ENCODE results near the gene LONP1.

Gene LONP1

GRCh38 chr19:5667751-5668271 is 52.1 kb downstream of the LONP1 start:
- H3K4me3 ChIP-seq (ENCODE audit: low read depth, low read length), result no peak overlapping the region
- TF ChIP-seq CTCF (IDR thresholded peaks at IDR 0.05; ENCODE audit: low read depth, low read length, missing control alignments), result no peak
- no peak for DNase-seq (ENCODE audit: low read depth)

GRCh38 chr19:5666921-5667610 is 52.9 kb downstream of the LONP1 start:
- DNase-seq (ENCODE audit: low read depth), result no peak
- no peak for TF ChIP-seq CTCF (IDR thresholded peaks at IDR 0.05; ENCODE audit: low read depth, low read length, missing control alignments)
- H3K4me3 ChIP-seq (ENCODE audit: low read depth, low read length), result no peak overlapping the region

GRCh38 chr19:5665781-5666513 is 54.0 kb downstream of the LONP1 start:
- no peak overlapping the region for H3K4me3 ChIP-seq (ENCODE audit: low read depth, low read length)
- DNase-seq (ENCODE audit: low read depth), result no peak
- TF ChIP-seq CTCF (IDR thresholded peaks at IDR 0.05; ENCODE audit: low read depth, low read length, missing control alignments), result no peak

DNA sequence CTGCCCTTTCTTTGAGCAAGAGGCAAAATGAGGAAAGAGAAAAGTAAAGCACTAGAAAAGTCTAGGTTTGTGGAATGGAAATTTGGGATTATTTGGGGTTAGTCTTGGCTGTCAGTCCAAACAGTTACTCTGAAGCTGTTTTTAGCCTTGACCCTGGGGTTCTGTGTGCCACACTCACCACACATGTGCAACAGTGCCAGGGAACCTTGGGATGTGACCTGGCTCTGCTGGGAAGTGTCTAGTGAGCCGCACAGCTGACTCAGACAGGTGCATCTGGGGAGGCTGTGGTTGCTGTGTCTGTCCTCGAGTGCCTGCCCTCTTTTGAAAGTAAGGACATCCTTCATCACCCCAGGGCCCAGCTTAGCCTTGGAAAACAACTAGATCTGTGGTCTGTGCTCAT is 55.4 kb downstream of the LONP1 start:
- no peak for DNase-seq (ENCODE audit: low read depth)
- no peak overlapping the region for H3K4me3 ChIP-seq (ENCODE audit: low read depth, low read length)
- no peak for TF ChIP-seq CTCF (IDR thresholded peaks at IDR 0.05; ENCODE audit: low read depth, low read length, missing control alignments)

DNA sequence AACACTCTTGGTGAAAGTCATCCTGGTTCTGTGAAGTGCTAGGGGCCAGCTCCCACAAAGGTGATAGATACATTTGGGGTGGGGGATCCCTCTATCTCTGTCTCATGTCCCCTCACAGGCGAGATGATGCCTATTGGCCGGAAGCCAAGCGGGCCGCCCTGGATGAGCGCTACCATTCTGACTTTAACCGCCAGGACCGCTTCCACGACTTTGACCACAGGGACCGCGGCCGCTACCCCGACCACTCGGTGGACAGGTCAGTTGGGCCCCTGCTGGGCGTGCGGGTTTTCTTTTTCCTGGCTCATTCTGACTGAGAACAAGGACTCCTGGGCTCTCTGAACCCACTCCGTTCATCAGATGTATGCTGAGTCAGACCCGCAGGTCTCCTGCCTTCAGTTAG is 56.0 kb downstream of the LONP1 start:
- no peak overlapping the region for H3K4me3 ChIP-seq (ENCODE audit: low read depth, low read length)
- no peak for TF ChIP-seq CTCF (IDR thresholded peaks at IDR 0.05; ENCODE audit: low read depth, low read length, missing control alignments)
- no peak for DNase-seq (ENCODE audit: low read depth)

- no peak for DNase-seq (ENCODE audit: low read depth)
- no peak for TF ChIP-seq CTCF (IDR thresholded peaks at IDR 0.05; ENCODE audit: low read depth, low read length, missing control alignments)
- H3K4me3 ChIP-seq (ENCODE audit: low read depth, low read length), result no peak overlapping the region
Measured at GRCh38 chr19:5661483-5661882, 58.5 kb downstream of the LONP1 start.
